Mesothelial cell of epicardium (in vitro differentiated cells): ENCODE results near the gene KCTD19. TPM values are rescaled to one million over a fixed set of nuclear protein-coding genes. Genes with fewer than 3 reads are reported as not detected.

Experiments used
- DNase-seq, 2 experiments: peaks; one replicate each; pipeline ENCODE4 v3.0.0; 2021; ENCODE audit warnings: low spot score in 2 of 2; ENCODE audit not compliant: unreplicated experiment in 2 of 2
- H3K27ac Mint-ChIP-seq: 2 replicates; pipeline ENCODE4 v1.8.0; 2021; ENCODE audit warnings: mixed read lengths
- H3K27me3 Mint-ChIP-seq: 2 replicates; pipeline ENCODE4 v1.8.0; 2021; ENCODE audit warnings: low read depth, mixed read lengths
- H3K36me3 Mint-ChIP-seq: 2 replicates; pipeline ENCODE4 v1.8.0; 2021; ENCODE audit warnings: mixed read lengths
- H3K4me1 Mint-ChIP-seq: 2 replicates; pipeline ENCODE4 v1.8.0; 2021; ENCODE audit warnings: mixed read lengths
- H3K4me3 Mint-ChIP-seq: 2 replicates; pipeline ENCODE4 v1.8.0; 2021; ENCODE audit warnings: mild to moderate bottlenecking, moderate library complexity, mixed read lengths
- H3K9me3 Mint-ChIP-seq: 2 replicates; pipeline ENCODE4 v1.8.0; 2021; ENCODE audit warnings: mixed read lengths
- total RNA-seq: library from RNA; stranded (reverse); gene quantifications from 3 replicates; pipeline ENCODE4 v1.2.1, GENCODE V29; 2021
- TF ChIP-seq, protein P1 (sequence below): fragments of 200-600 bp; sonication (generic); IDR thresholded peaks from one replicate; pipeline ENCODE4 v1.5.0; 2021; ENCODE audit warnings: antibody characterized with exemption; ENCODE audit not compliant: unreplicated experiment

Gene KCTD19
- total RNA-seq, 1 donor from 2014 or later: 1.1 TPM

DNA sequence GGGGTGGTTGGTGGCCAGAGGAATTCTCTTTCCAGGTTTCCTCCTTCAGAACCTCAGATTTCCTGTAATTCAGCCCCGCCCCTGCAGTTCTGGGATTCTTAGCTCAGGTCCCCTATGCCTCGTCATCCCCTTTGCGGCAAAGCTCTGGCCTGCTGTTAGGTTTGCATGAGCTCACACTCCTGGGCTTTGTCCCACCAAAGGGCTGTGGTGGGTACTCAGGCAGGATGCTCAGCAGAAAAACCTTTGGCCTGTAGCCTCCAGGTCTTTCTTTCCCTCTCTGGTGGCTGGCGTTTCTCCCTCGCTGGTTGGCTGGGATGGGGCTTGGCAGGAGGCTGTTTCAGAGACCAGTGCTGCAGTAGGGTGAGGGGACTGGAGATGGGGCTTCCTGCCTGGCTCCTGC is 56.8 kb downstream of the KCTD19 start:
- Mint-ChIP-seq H3K27me3 (peaks cover 15% of the 10 kb centered on the region), H3K4me3 (no peak overlapping the region), H3K36me3 (no peaks in the 10 kb centered on the region), H3K4me1 (no peaks in the 10 kb centered on the region), H3K27ac (no peak overlapping the region), H3K9me3 (no peaks in the 10 kb centered on the region)
- TF ChIP-seq, protein P1, sequence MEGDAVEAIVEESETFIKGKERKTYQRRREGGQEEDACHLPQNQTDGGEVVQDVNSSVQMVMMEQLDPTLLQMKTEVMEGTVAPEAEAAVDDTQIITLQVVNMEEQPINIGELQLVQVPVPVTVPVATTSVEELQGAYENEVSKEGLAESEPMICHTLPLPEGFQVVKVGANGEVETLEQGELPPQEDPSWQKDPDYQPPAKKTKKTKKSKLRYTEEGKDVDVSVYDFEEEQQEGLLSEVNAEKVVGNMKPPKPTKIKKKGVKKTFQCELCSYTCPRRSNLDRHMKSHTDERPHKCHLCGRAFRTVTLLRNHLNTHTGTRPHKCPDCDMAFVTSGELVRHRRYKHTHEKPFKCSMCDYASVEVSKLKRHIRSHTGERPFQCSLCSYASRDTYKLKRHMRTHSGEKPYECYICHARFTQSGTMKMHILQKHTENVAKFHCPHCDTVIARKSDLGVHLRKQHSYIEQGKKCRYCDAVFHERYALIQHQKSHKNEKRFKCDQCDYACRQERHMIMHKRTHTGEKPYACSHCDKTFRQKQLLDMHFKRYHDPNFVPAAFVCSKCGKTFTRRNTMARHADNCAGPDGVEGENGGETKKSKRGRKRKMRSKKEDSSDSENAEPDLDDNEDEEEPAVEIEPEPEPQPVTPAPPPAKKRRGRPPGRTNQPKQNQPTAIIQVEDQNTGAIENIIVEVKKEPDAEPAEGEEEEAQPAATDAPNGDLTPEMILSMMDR: no peak
- no peak for DNase-seq

DNA sequence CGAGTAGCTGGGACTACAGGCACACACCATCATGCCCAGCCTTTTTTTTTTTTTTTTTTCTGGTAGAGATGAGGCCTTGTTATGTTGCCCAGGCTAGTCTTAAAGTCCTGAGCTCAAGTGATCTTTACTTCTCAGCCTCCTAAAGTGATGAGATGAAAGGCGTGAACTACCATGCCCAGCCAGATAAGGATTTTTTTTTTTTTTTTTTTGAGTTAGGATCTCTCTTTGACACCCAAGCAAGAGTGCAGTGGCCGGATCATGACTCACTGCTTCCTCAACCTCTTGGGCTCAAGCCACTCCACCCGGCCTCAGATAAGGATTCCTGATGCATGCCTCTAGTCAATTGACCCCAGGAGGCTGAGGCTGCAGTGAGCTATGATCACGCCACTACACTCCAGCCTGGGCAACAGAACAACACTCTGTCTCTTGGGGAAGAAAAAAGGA is 58.4 kb downstream of the KCTD19 start:
- no peak for DNase-seq
- no peaks in the 10 kb centered on the region for H3K9me3 Mint-ChIP-seq
- H3K36me3 Mint-ChIP-seq: no peaks in the 10 kb centered on the region
- H3K27me3 Mint-ChIP-seq: peaks cover 28% of the 10 kb centered on the region
- no peaks in the 10 kb centered on the region for H3K4me1 Mint-ChIP-seq
- TF ChIP-seq, protein P1: no peak
- H3K27ac Mint-ChIP-seq: no peak overlapping the region
- no peak overlapping the region for H3K4me3 Mint-ChIP-seq

DNA sequence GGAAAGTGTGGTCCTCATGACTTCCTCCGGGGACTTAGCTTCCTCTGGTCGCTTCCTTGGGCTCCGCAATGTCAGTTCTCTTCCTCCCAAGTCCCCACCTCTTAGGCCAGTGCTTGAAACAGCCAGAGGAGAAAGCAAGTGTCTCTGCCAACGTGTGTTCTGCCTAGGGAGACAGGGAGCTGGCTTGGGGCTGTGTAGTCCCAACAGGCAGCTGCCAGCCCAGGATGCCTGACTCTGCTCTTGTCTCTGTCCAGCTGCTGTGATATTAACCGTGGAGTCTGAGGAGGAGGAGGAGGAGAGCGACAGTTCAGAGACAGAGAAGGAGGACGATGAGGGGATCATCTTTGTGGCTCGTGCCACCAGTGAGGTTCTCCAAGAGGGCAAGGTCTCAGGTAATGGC is 60.7 kb downstream of the KCTD19 start:
- H3K27me3 Mint-ChIP-seq: peaks cover 44% of the 10 kb centered on the region
- TF ChIP-seq, protein P1: no peak
- H3K4me3 Mint-ChIP-seq: no peak overlapping the region
- H3K36me3 Mint-ChIP-seq: no peaks in the 10 kb centered on the region
- no peak overlapping the region for H3K27ac Mint-ChIP-seq
- H3K9me3 Mint-ChIP-seq: peaks cover 3% of the 10 kb centered on the region
- H3K4me1 Mint-ChIP-seq: no peaks in the 10 kb centered on the region
- no peak for DNase-seq

DNA sequence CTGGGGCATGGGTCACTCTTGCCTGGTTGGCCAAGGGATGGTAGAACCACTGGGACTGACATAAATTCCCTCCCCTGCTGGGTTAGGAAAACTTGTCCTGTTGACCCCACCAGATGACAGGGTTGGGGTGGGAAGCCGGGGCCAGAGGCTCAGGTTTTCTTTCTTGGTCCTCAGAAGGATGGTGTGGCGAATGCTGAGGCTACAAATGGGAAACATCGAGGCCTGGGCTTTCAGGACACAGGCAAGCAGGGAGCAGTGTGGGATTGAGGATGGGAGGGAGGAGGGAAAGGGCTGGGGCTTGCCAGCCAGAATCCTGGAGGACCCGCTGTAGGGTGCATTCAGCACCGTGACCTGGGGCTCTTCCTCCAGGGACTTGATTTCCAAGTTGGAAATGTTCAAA is 61.7 kb downstream of the KCTD19 start:
- no peak overlapping the region for H3K4me3 Mint-ChIP-seq
- H3K27me3 Mint-ChIP-seq: peaks cover 44% of the 10 kb centered on the region
- H3K9me3 Mint-ChIP-seq: peaks cover 3% of the 10 kb centered on the region
- H3K27ac Mint-ChIP-seq: no peak overlapping the region
- no peak for DNase-seq
- H3K4me1 Mint-ChIP-seq: no peaks in the 10 kb centered on the region
- H3K36me3 Mint-ChIP-seq: no peaks in the 10 kb centered on the region
- TF ChIP-seq, protein P1: no peak

DNA sequence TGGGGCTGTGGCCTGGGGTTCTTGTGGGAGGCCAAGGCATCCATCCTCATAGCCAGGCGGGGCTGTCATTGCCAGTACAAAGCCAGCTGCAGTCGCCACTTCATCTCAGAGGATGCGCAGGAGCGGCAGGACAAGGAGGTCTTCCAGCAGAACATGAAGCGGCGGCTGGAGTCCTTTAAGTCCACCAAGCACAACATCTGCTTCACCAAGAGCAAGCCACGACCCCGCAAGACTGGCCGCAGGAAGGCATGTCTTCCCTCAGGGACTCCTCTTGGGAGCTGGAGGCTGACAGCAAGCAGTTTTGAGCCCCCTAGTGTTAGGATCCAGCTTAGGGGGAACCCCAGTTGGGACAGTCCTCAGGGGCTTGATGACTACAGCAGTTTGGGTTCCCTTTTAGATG is 62.3 kb downstream of the KCTD19 start:
- no peak overlapping the region for H3K27ac Mint-ChIP-seq
- H3K9me3 Mint-ChIP-seq: peaks cover 3% of the 10 kb centered on the region
- TF ChIP-seq, protein P1: no peak
- no peaks in the 10 kb centered on the region for H3K36me3 Mint-ChIP-seq
- H3K4me3 Mint-ChIP-seq: no peak overlapping the region
- no peak for DNase-seq
- no peaks in the 10 kb centered on the region for H3K4me1 Mint-ChIP-seq
- H3K27me3 Mint-ChIP-seq: peaks cover 44% of the 10 kb centered on the region

DNA sequence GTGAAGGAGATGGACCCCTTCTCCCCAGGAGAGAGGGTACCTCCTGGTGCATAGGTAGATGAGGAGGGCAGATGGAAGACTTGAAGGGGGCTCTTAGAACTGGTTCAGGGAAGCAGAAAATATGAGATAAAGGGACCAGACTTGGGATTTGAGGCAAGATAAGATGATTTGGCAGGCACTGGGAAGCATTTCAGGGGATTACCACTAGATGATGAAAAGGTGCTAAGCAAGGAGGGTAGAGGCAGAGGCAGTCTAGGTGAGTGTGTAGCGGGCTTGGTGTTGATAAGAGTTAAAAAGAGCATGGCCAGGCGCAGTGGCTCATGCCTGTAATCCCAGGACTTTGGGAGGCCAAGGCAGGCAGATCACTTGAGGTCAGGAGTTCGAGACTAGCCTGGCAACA is 63.3 kb downstream of the KCTD19 start:
- Mint-ChIP-seq H3K36me3 (no peaks in the 10 kb centered on the region), H3K4me1 (no peaks in the 10 kb centered on the region), H3K4me3 (no peak overlapping the region), H3K27me3 (peaks cover 44% of the 10 kb centered on the region), H3K9me3 (peaks cover 3% of the 10 kb centered on the region), H3K27ac (no peak overlapping the region)
- no peak for DNase-seq
- TF ChIP-seq, protein P1: no peak
